H54 (cell line): ENCODE results near the gene AKAP11.
"Not testable (repeated sequence)": the region's sequence is repeated elsewhere in the genome, so short reads cannot be mapped to it uniquely, and the experiment has no call there.

Experiments
- DNase-seq: peaks from one replicate; pipeline ENCODE4 v3.0.0; 2011; ENCODE audit warnings: low spot score, mixed read lengths; ENCODE audit not compliant: insufficient read length
- FAIRE-seq: peaks from 3 replicates; lab custom pipeline; 2011; peaks lifted over from hg19 to GRCh38; lab: Jason Lieb, UNC
- POLR2A ChIP-seq: IDR thresholded peaks from 2 replicates; pipeline ENCODE4 v1.6.1; 2011; ENCODE audit warnings: low read depth, mild to moderate bottlenecking, low read length

AKAP11 gene, protein sequence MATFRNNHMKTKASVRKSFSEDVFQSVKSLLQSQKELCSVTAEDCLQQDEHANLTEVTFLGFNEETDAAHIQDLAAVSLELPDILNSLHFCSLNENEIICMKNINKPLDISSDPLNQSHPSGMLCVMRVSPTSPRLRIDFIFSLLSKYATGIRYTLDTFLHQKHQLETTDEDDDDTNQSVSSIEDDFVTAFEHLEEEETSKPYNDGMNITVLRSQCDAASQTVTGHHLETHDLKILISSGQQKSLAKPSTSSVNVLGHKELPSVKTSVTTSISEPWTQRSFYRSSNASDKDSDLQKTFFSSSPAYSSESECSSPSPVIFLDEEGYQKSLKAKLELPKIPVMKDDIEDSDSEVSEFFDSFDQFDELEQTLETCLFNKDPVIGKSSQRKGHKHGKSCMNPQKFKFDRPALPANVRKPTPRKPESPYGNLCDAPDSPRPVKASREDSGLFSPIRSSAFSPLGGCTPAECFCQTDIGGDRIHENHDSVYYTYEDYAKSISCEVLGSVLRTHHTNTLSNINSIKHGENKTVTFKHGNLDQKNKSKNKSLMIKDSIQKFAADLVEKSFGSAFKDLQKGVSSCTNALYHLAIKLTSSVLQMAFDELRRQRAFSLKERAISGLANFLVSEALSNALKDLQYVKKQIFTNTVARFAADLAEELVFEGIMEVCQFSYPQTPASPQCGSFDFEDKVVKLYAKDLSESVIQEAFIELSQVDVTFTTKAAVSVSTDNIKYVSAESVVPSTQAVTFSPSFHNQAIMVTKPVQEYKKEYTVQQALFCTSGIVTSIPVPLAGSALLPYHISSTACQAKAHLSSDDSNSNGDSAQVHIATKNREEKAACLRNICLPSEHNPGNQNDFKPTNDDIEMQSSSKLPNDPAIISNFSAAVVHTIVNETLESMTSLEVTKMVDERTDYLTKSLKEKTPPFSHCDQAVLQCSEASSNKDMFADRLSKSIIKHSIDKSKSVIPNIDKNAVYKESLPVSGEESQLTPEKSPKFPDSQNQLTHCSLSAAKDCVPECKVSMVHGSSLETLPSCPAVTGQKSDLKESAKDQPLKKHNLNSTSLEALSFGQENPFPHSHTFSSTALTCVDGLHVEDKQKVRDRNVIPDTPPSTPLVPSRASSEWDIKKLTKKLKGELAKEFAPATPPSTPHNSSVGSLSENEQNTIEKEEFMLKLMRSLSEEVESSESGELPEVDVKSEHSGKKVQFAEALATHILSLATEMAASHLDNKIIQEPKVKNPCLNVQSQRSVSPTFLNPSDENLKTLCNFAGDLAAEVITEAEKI (N-terminal part only)

DNA sequence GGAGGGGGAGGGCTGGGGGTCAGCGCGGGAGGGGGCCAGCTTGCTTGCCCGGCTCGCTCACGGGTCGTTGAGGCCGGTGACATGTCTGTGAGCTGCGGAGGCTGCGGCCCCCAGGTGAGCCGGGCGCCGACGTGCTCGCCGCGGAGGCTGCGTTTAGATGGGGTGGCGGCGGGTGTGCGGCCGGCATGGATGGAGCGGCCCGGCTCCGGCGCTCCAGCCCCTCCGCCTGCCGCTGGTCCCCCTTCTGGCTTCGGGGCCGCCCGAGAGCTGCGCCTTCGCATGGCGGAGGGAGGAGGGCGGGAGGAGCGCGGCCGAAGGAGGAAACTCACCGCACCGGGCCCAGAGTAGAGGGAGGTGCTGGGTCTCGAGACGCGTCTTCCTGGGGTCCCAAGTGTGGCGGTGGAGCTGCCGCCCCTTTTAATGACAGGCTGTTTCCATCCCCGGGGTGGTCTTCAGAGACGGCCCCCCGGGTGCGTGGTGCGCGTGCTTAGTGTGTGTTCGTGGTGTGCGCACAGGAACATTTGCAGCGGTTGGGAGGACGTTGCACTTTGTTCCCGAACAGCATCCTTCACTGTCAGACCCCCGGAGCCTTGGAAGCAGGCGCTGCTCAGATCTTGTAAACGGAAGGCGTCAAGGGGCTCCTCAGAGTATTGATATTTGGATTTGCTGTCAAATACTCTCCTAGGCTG lies at the start of gene AKAP11:
TSS of gene AKAP11 (plus strand) at position 38 of the 689 bp plus-strand sequence. CDS start 14,197 bp downstream, outside the sequence.
- TF ChIP-seq POLR2A: peak; percentile 70
- no peak for DNase-seq
- no peak for FAIRE-seq

DNA sequence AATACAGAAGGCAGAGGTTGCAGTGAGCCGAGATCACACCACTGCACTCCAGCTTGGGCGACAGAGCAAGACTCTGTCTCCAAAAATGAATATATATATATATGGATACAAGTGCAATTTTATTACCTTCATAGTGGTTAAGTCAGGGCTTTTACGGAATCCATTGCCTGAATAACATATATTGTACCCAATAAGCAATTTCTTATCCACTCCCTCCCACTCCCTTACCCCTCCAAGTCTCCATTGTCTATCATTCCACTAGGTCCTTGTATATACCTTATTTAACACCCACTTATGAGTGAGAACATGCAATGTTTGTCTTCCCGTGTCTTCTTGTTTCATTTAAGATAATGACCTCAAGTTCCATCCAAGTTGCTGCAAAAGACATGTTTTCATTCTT lies 48.3 kb upstream of the AKAP11 start:
- no peak for DNase-seq
- no peak for FAIRE-seq

DNA sequence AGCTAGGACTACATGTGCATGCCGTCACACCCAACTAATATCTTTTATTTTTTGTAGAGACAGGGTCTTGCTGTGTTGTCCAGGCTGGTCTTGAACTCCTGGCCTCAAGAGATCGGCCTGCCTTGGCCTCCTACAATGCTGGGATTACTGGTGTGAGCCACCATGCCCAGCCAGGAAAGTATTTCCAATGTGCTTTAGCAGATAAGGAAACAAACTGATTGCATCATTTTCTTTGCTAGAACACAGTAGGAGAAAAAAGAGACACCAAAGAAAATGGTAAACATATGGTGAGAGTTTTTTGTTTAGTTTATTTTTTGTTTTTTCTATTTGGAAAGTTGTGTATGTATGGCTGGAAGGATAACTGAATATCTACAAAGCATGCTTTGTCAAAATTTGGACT lies 46.9 kb upstream of the AKAP11 start:
- TF ChIP-seq POLR2A: no peak
- DNase-seq (no peak), FAIRE-seq (no peak)

More for the DNA sequence above, 48.3 kb upstream of the AKAP11 start:
- no peak for TF ChIP-seq POLR2A

DNA sequence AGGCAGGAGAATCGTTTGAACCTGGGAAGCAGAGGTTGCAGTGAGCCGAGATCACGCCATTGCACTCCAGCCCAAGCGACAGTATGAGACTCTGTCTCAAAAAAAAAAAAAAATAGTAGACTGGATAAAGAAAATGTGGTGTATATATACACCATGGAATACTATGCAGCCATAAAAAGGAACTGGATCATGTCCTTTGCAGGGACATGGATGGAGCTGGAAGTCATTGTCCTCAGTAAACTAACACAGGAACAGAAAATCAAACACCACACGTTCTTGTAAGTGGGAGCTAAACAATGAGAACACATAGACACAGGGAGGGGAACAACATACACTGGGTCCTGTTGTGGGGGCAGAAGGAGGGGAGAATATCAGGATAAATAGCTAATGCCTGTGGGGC lies 45.2 kb upstream of the AKAP11 start:
- not testable (repeated sequence) for DNase-seq, FAIRE-seq

DNA sequence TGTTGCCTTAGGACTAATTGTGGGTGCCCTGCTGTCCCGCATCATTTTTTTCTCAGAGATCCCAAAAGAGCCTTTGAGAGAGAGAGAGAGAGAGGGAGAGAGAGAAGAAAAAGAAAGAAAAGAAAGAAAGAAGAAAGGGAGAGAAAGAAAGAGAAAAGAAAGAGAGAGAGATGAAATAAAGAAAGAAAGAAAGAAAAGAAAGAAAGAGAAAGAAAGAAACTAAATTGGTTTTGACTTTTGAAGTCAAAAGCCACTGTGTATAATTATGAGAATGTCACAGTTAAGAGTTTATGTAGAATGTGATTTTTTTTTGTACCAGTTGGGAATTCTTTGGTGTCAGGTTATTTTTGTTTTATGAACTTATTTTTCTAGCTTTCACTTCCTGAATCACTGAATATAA lies 43.4 kb upstream of the AKAP11 start:
- DNase-seq: no peak
- no peak for FAIRE-seq

DNA sequence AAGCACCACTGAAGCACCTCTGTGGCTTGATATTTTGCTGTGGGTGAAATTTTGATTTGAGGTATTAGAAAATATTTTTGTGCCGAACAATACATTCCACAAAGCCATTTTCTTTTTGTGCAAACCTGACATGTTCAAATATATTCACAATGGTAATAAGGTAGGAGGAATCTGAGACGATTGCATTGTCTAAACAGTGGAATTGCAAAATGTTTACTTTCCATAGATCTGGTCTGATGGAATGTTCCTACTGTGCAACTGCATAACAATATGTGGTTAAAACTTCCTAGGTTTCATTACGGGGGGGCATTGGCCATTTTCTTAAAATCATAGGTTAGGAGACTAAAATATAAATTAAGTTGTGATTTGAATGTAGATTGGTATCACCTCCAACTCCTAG lies 42.7 kb upstream of the AKAP11 start:
- TF ChIP-seq POLR2A: no peak
- no peak for FAIRE-seq
- no peak for DNase-seq

More for the DNA sequence above, 43.4 kb upstream of the AKAP11 start:
- TF ChIP-seq POLR2A: no peak

DNA sequence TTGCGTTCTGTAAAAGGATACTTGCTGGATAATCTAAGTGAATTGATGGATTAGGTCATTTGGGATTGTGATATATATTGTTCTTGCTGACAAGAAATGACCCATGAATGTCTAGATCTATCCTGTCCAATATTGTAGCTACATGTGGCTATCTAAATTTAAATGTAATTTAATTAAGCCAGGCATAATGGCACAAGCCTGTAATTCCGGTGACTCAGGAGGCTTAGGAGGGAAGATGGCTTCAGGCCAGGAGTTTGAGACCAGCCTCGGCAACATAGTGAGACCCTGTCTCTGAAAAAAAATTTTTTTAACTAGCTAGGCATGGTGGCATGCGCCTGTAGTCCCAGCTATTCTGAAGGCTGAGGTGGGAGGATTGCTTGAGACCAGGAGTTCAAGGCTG lies 39.3 kb upstream of the AKAP11 start:
- FAIRE-seq: no peak
- DNase-seq: no peak
- no peak for TF ChIP-seq POLR2A

DNA sequence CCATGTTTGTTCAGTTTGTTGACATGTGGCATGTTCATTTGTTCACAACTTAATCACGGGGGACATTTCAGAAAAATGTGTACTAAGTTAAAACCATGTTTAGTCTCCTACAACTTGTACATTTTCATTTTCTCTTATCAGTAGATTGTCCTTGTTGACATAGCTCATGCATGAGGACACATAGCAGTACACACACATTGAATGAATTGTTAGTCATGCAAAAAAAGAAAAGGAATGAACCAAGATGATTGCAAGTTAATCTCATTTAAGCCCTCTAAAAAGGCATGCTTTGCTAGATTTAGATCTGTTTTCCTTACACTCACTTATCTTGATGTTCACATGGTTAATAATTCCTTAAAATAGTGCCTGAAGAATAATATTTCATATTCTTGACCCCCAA lies 38.2 kb upstream of the AKAP11 start:
- DNase-seq: no peak
- TF ChIP-seq POLR2A: no peak
- no peak for FAIRE-seq

DNA sequence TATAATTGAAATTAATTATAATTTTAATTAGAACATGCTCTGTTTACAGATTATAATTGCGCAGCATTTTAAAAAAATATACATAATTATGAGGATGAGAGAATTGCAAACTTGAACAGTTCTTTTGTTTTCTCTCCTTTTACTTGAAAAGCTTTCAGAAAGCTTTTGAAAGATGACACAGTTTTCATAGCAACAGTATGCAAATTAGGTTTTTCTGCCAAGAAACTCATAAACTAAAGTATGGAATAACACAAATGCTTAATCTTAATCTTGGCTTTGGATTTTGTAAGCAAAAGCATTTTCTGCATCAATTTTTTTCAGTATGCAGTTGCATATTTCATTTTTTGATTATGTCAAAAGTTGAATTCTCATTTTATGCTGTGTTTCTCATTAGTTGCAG lies 32.8 kb upstream of the AKAP11 start:
- no peak for FAIRE-seq
- TF ChIP-seq POLR2A: no peak

DNA sequence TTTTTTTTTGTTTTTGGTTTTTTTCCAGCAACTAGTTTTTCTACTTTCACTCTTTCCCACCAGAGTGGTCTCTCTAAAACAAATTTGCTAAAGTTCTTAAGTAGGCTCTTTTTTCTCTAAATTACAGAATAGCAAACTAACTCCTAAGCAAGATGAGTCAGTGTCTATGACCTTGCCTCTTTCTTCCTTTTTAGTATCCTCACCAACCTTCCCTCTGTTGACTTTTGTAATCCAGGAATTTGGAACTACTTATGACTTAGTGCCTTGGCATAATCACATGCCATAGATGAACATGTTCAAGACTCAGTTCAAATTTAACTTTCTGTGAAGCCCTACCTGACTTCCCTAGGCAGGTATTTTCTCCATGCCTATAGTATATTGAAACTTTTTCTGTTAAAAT lies 32.3 kb upstream of the AKAP11 start:
- DNase-seq (no peak), FAIRE-seq (no peak)
- TF ChIP-seq POLR2A: no peak

More for the DNA sequence above, 32.8 kb upstream of the AKAP11 start:
- no peak for DNase-seq

DNA sequence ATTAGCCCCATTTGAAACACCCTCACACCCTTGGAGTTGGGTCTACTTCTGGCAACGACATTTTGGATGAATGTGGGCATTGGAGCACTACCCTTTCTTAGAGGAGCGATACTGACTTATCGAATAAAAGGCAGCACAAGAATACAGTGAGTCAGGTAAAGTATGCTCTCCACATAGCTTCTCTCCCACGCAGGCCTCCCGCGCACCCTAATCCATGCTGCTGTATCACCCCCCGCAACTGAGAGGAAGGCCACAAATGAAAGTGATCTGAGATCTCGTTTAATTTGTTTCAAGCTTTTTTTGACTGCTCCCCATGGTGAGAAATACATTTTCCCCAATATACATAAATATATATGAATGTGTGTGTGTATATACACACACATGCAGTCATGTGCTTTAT lies 25.4 kb upstream of the AKAP11 start:
- DNase-seq (no peak), FAIRE-seq (no peak)
- TF ChIP-seq POLR2A: no peak

DNA sequence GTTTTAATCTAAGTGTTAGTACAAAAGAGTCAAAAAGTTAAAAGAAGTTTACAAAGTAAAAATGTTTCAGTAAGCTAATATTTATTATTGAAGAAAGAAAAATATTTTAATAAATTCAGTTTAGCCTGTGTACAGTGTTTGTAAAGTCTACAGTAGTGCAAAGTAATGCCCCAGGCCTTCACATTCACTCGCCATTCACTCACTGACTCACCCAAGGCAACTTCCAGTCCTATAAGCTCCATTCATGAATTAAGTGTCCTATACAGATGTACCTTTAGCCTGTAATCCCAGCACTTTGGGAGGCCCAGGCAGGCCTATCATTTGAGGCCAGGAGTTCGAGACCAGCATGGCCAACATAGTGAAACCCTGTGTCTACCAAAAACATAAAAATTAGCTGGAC lies 24.1 kb upstream of the AKAP11 start:
- no peak for TF ChIP-seq POLR2A
- FAIRE-seq (no peak), DNase-seq (no peak)

DNA sequence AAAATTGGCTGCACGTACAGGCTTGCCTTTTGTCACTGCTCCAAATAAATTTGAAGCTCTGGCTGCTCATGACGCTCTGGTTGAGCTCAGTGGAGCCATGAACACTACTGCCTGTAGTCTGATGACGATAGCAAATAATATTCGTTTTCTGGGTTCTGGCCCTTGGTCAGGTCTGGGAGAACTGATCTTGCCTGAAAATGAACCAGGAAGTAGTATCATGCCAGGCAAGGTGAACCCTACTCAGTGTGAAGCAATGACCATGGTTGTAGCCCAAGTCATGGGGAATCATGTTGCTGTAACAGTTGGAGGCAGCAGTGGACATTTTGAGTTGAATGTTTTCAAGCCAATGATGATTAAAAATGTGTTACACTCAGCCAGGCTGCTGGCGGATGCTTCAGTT lies 16.1 kb upstream of the AKAP11 start:
- FAIRE-seq (no peak), DNase-seq (no peak)
- no peak for TF ChIP-seq POLR2A

DNA sequence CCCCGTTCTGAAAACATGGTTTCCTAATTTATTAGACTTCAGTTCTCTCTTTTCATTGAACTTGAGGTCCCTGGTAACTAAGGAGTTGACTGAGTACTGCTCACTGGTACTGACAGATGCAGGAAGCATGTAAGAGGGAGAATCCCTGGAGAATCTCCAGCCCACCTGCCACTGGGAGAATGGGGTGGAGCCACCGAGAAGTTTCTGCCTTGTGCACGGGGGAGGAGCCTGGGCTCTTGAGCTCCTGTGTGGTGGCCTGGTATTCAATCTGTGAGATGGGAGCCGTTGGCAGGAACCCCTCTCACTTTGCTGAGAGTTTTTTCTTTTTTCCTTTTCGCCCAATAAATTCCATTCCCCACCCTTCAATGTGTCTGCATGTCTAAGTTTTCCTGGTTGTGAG lies 13.2 kb upstream of the AKAP11 start:
- DNase-seq: no peak
- no peak for FAIRE-seq
- no peak for TF ChIP-seq POLR2A
